Tibial nerve (tissue), 4 donors: Measurements from ENCODE around the gene MAGI1. TPM values are rescaled to one million over a fixed set of nuclear protein-coding genes. Genes with fewer than 3 reads are reported as not detected.

ENCODE experiments used
- DNase-seq, 2 donors: peaks; one replicate each; pipeline ENCODE4 v3.0.0-alpha.2; 2019; ENCODE audit warnings: low spot score in 2 of 2
- H3K27ac ChIP-seq, 4 donors: fragments of 200-600 bp; sonication (generic) in 3 of 4; one replicate each; pipeline ENCODE4 v1.5.1; 2017 to 2019; ENCODE audit warnings: mild to moderate bottlenecking in 1 of 4
- H3K27me3 ChIP-seq, 2 donors: fragments of 200-600 bp; sonication (generic) in 1 of 2; one replicate each; pipeline versions ENCODE4 v1.5.1 to v1.6.0; 2017 to 2019
- H3K36me3 ChIP-seq, 3 donors: fragments of 200-600 bp; sonication (generic); one replicate each; pipeline ENCODE4 v1.5.1; 2018 to 2019
- H3K4me1 ChIP-seq, 4 donors: fragments of 200-600 bp; sonication (generic) in 3 of 4; one replicate each; pipeline ENCODE4 v1.5.1; 2017 to 2019
- H3K4me3 ChIP-seq, 4 donors: fragments of 200-600 bp; sonication (generic) in 3 of 4; one replicate each; pipeline ENCODE4 v1.5.1; 2017 to 2019; ENCODE audit warnings: mild to moderate bottlenecking in 1 of 4, moderate library complexity in 1 of 4
- H3K9me3 ChIP-seq, 4 donors: fragments of 200-600 bp; sonication (generic) in 3 of 4; one replicate each; pipeline ENCODE4 v1.5.1; 2017 to 2019
- CTCF ChIP-seq, 5 experiments: fragments of 200-600 bp in 3 of 5; fragments of 450-650 bp in 2 of 5; sonication (generic) in 3 of 5; IDR thresholded peaks; one replicate each; pipeline ENCODE4 v1.5.1; 2016 to 2019; ENCODE audit warnings: antibody characterized with exemption in 5 of 5, mild to moderate bottlenecking in 3 of 5, moderate library complexity in 2 of 5
- EP300 ChIP-seq, 2 donors: sonication (generic); formaldehyde crosslinking; IDR thresholded peaks; one replicate each; pipeline ENCODE4 v1.6.1; 2017; ENCODE audit warnings: antibody characterized with exemption in 2 of 2, mild to moderate bottlenecking in 1 of 2
- POLR2A ChIP-seq, 2 donors: fragments of 450-650 bp; IDR thresholded peaks; one replicate each; pipeline ENCODE4 v1.6.1; 2017; ENCODE audit warnings: antibody characterized with exemption in 2 of 2, mild to moderate bottlenecking in 2 of 2, moderate library complexity in 2 of 2
- WGBS, 2 donors: methylation state at CpG; one replicate each; pipeline ENCODE4 v1.1.5; 2018; 5-methylcytosine and 5-hydroxymethylcytosine counted together
- total RNA-seq, 4 donors: library from RNA; depleted of rRNA; stranded (reverse); fragments of >200 nt; gene quantifications; one replicate each; pipeline ENCODE4 v1.1.0, GENCODE V29; 2016

The MAGI1 gene
- total RNA-seq, 4 donors from 2014 or later, result 30.6 to 52.8 (median 36.1) TPM

DNA sequence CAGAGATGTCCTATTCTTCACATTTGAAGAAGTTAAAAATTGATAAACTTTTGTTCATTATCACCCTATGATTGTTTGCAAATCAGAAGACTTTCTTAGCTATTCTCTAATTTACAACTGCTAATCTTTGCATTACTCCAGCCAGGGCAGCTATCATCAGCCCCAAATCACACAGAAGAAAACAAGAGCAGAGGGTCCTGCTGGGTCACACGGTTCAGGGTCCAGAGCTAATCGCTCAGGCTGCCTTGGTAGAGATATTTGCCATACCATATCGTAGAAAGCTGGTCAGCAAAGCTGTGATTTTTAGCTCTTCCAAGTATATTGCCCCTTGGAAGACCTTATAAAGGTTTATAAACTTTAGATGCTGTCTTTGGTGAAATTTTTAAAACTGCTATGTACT lies 181.4 kb downstream of the MAGI1 start:
- WGBS, 2 donors, result 66 to 83% methylated on average over 3 of the region's 3 CpGs
- Histone ChIP-seq H3K36me3 (no peaks in the 10 kb centered on the region), H3K4me3 (no peak overlapping the region), H3K27ac (no peak overlapping the region), H3K27me3 (no peaks in the 10 kb centered on the region), H3K9me3 (peaks cover 0 to 9% (median 0%) of the 10 kb centered on the region in 4 donors), H3K4me1 (peaks cover 0 to 7% (median 0%) of the 10 kb centered on the region in 4 donors)
- DNase-seq, result no peak
- TF ChIP-seq POLR2A (IDR thresholded peaks at IDR 0.05), result no peak
- no peak for TF ChIP-seq CTCF (IDR thresholded peaks at IDR 0.05)
- no peak for TF ChIP-seq EP300 (IDR thresholded peaks at IDR 0.05)

DNA sequence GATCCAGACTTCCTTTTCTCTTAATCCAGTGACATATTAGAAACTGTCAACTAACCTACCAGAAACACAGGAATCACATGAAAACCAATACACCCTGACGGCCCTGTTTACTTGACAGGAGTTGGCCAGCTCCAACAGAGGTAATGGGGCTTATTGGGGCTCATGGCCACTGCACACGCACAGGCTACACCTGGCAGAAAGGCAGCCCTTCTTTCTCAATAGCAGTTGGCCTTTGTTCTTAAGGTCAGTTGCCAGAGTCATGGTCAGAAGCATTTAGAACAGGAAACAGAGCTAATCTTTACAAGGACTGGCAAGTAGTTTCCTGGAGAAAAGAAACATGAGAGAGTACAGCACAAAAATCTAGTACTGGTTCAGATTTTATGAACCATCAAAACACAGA lies 181.8 kb downstream of the MAGI1 start:
- Histone ChIP-seq H3K4me1 (peaks cover 0 to 7% (median 0%) of the 10 kb centered on the region in 4 donors), H3K9me3 (peaks cover 0 to 9% (median 0%) of the 10 kb centered on the region in 4 donors), H3K36me3 (no peaks in the 10 kb centered on the region), H3K4me3 (no peak overlapping the region), H3K27me3 (no peaks in the 10 kb centered on the region), H3K27ac (no peak overlapping the region)
- DNase-seq, result no peak
- TF ChIP-seq CTCF (IDR thresholded peaks at IDR 0.05) (no peak), EP300 (IDR thresholded peaks at IDR 0.05) (no peak), POLR2A (IDR thresholded peaks at IDR 0.05) (no peak)
- 57 to 92% methylated on average over 2 of the region's 2 CpGs for whole genome bisulfite sequencing, 2 donors

GRCh38 chr3:65855370-65856100 lies 183.2 kb downstream of the MAGI1 start:
- Histone ChIP-seq H3K27ac (no peak overlapping the region), H3K4me1 (peaks cover 0 to 7% (median 0%) of the 10 kb centered on the region in 4 donors), H3K36me3 (no peaks in the 10 kb centered on the region), H3K4me3 (no peak overlapping the region), H3K27me3 (no peaks in the 10 kb centered on the region), H3K9me3 (peaks cover 0 to 9% (median 0%) of the 10 kb centered on the region in 4 donors)
- WGBS, 2 donors, result 82 to 98% methylated on average over 3 to 4 of the region's 4 CpGs
- no peak for DNase-seq
- TF ChIP-seq CTCF (IDR thresholded peaks at IDR 0.05) (no peak), POLR2A (IDR thresholded peaks at IDR 0.05) (no peak), EP300 (IDR thresholded peaks at IDR 0.05) (no peak)

DNA sequence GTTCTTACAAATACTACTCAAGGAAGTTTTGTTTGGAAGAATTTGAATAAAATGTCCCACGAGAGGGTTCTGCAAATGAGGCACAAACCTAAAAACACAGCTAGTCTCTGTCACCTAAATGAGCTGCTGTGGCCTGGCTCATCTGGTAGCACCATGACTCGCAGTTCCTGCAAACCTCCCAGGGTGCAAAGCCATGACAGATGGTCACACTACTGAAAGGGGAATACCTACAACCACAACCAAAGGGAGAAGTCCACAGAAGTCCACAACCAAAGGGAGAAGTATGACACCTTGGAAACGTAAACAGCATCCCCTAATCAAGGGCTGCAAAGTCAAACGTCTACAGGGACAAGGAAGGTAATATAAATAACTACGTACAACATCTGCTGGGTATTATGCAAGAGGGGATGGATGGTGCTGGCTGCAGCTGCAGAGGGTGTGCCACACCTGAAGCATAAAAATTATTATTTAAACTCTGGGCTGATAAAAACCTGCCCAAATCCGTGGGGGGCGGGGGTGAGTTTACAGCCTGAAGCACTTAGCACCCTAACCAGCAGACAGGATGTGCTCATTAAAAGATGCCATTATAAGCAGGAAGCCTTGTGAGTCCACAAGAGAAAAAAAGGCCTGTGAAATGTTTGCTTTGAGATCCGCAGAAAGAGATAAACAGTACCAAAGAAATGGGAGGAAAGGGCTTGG lies 184.0 kb downstream of the MAGI1 start:
- H3K27me3 ChIP-seq, result no peaks in the 10 kb centered on the region
- no peak overlapping the region for H3K27ac ChIP-seq
- peaks cover 0 to 9% (median 0%) of the 10 kb centered on the region in 4 donors for H3K9me3 ChIP-seq
- no peaks in the 10 kb centered on the region for H3K36me3 ChIP-seq
- no peak for DNase-seq
- 47% methylated on average over 8 of the region's 8 CpGs for WGBS, 2 donors
- TF ChIP-seq EP300 (IDR thresholded peaks at IDR 0.05) (no peak), POLR2A (IDR thresholded peaks at IDR 0.05) (no peak), CTCF (IDR thresholded peaks at IDR 0.05) (no peak)
- peaks cover 0 to 7% (median 0%) of the 10 kb centered on the region in 4 donors for H3K4me1 ChIP-seq
- no peak overlapping the region for H3K4me3 ChIP-seq

- peaks cover 0 to 7% (median 0%) of the 10 kb centered on the region in 4 donors for H3K4me1 ChIP-seq
- H3K27ac ChIP-seq, result no peak overlapping the region
- DNase-seq, result no peak
- no peak overlapping the region for H3K4me3 ChIP-seq
- WGBS, 2 donors, result 42 to 52% methylated on average over 4 of the region's 4 CpGs
- no peak for TF ChIP-seq EP300 (IDR thresholded peaks at IDR 0.05)
- TF ChIP-seq POLR2A (IDR thresholded peaks at IDR 0.05), result no peak
- no peak for TF ChIP-seq CTCF (IDR thresholded peaks at IDR 0.05)
- no peaks in the 10 kb centered on the region for H3K27me3 ChIP-seq
- no peaks in the 10 kb centered on the region for H3K36me3 ChIP-seq
- no peaks in the 10 kb centered on the region for H3K9me3 ChIP-seq
Measured at GRCh38 chr3:65851827-65852226, 186.9 kb downstream of the MAGI1 start.
